ENCODE data around the gene OR52K2. TPM values are rescaled to one million over a fixed set of nuclear protein-coding genes. Genes with fewer than 3 reads are reported as not detected.

OR52K2 gene
- total and polyA plus RNA-seq, 4 donors = 0.30 TPM; not detected in 3

DNA sequence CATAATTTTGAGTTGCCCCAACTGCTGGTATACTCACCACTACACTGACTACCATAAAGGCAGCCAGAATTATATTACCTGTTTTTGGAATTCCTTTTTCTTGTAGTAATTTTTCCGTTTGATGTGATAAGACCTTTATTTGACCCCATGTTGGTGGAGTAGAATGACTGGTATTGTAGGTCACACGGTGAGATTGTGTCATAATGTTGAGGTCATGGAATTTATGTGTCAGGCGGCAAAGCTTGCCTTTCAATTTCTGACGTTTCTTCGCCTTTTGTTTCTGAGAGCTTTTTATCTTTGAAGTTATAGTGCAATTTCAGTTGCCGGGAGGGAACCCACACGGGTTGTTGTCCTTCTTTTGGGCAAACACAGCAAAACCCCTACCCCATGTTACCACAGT lies 46.4 kb downstream of the OR52K2 start:
- 56% methylated on average over 3 of the region's 7 CpGs for WGBS (ENCODE audit: insufficient coverage)
- Histone ChIP-seq H3K27ac (ENCODE audit: low read depth, low read length) (no peak overlapping the region), H3K36me3 (ENCODE audit: control insufficient read depth, insufficient read depth, low read length) (no peaks in the 10 kb centered on the region), H3K9me3 (ENCODE audit: control insufficient read depth, insufficient read depth, low read length) (peaks cover 2% of the 10 kb centered on the region), H3K4me3 (ENCODE audit: low read depth, low read length) (no peak overlapping the region), H3K4me1 (ENCODE audit: control insufficient read depth, insufficient read depth, low read length) (no peaks in the 10 kb centered on the region), H3K27me3 (ENCODE audit: control insufficient read depth, insufficient read depth, low read length) (no peaks in the 10 kb centered on the region)
- no peak for DNase-seq (ENCODE audit: low read depth in 4 of 6, low spot score in 6 of 6)

- H3K9me3 ChIP-seq (ENCODE audit: control insufficient read depth, insufficient read depth, low read length) = peaks cover 2% of the 10 kb centered on the region
- H3K36me3 ChIP-seq (ENCODE audit: control insufficient read depth, insufficient read depth, low read length) = no peaks in the 10 kb centered on the region
- WGBS (ENCODE audit: insufficient coverage) = 34% methylated on average over 2 of the region's 6 CpGs
- H3K4me3 ChIP-seq (ENCODE audit: low read depth, low read length) = no peak overlapping the region
- no peaks in the 10 kb centered on the region for H3K27me3 ChIP-seq (ENCODE audit: control insufficient read depth, insufficient read depth, low read length)
- H3K27ac ChIP-seq (ENCODE audit: low read depth, low read length) = no peak overlapping the region
- H3K4me1 ChIP-seq (ENCODE audit: control insufficient read depth, insufficient read depth, low read length) = no peaks in the 10 kb centered on the region
- DNase-seq (ENCODE audit: low read depth in 4 of 6, low spot score in 6 of 6) = peak in 1 of 6 donors; percentile 27
Observed at GRCh38 chr11:4495986-4496385, 46.9 kb downstream of the OR52K2 start.

GRCh38 chr11:4496557-4497248 lies 47.6 kb downstream of the OR52K2 start:
- 61% methylated on average over 15 of the region's 15 CpGs for WGBS (ENCODE audit: insufficient coverage)

More at GRCh38 chr11:4496557-4497248, 47.6 kb downstream of the OR52K2 start:
- DNase-seq (ENCODE audit: low read depth in 4 of 6, low spot score in 6 of 6) = peak in 2 of 6 donors; percentile 11 to 56
- Histone ChIP-seq H3K4me3 (ENCODE audit: low read depth, low read length) (no peak overlapping the region), H3K4me1 (ENCODE audit: control insufficient read depth, insufficient read depth, low read length) (no peaks in the 10 kb centered on the region), H3K36me3 (ENCODE audit: control insufficient read depth, insufficient read depth, low read length) (no peaks in the 10 kb centered on the region), H3K27ac (ENCODE audit: low read depth, low read length) (no peak overlapping the region), H3K9me3 (ENCODE audit: control insufficient read depth, insufficient read depth, low read length) (peaks cover 2% of the 10 kb centered on the region), H3K27me3 (ENCODE audit: control insufficient read depth, insufficient read depth, low read length) (no peaks in the 10 kb centered on the region)

Other genes with a start within 250 kb of the OR52K2 start
- gene OR52B4, start 80.9 kb upstream of the OR52K2 start, total RNA-seq = not detected
- not detected for gene OR52B4, start 80.9 kb upstream of the OR52K2 start, polyA plus RNA-seq (ENCODE audit: insufficient read length in 2 of 2)
- 10 to 100 TPM; 10.1 to 28.2 TPM for gene TRIM21, start 55.6 kb upstream of the OR52K2 start, total RNA-seq
- gene TRIM21, start 55.6 kb upstream of the OR52K2 start, polyA plus RNA-seq (ENCODE audit: insufficient read length in 2 of 2) = 1 to 10 TPM; 6.9 to 7.6 TPM
- gene OR52K1, start 33.4 kb downstream of the OR52K2 start, total RNA-seq = under 1 TPM; under 0.01 to 0.06 TPM
- gene OR52K1, start 33.4 kb downstream of the OR52K2 start, polyA plus RNA-seq (ENCODE audit: insufficient read length in 2 of 2) = under 1 TPM; 0.11 to 0.35 TPM
- not detected for gene OR52M1, start 95.9 kb downstream of the OR52K2 start, total RNA-seq
- gene OR52M1, start 95.9 kb downstream of the OR52K2 start, polyA plus RNA-seq (ENCODE audit: insufficient read length in 2 of 2) = not detected
- not detected for gene OR52I2, start 132.4 kb downstream of the OR52K2 start, total RNA-seq
- not detected for gene OR52I2, start 132.4 kb downstream of the OR52K2 start, polyA plus RNA-seq (ENCODE audit: insufficient read length in 2 of 2)
- not detected for gene OR52I1, start 144.7 kb downstream of the OR52K2 start, total RNA-seq
- gene OR52I1, start 144.7 kb downstream of the OR52K2 start, polyA plus RNA-seq (ENCODE audit: insufficient read length in 2 of 2) = under 1 TPM in 1 of 2 donors, not detected in 1; 0.08 TPM
- gene TRIM68, start 158.9 kb downstream of the OR52K2 start, total RNA-seq = 10 to 100 TPM; 11.3 to 15.5 TPM
- gene TRIM68, start 158.9 kb downstream of the OR52K2 start, polyA plus RNA-seq (ENCODE audit: insufficient read length in 2 of 2) = 10 to 100 TPM; 14.0 to 16.3 TPM
- gene OR51D1, start 188.2 kb downstream of the OR52K2 start, total RNA-seq = not detected
- gene OR51D1, start 188.2 kb downstream of the OR52K2 start, polyA plus RNA-seq (ENCODE audit: insufficient read length in 2 of 2) = not detected
- gene OR51E1, start 194.7 kb downstream of the OR52K2 start, total RNA-seq = 1 to 10 TPM in 1 of 2 donors, under 1 TPM in 1; 0.40 to 1.8 TPM
- under 1 TPM; 0.11 to 0.29 TPM for gene OR51E1, start 194.7 kb downstream of the OR52K2 start, polyA plus RNA-seq (ENCODE audit: insufficient read length in 2 of 2)
- under 1 TPM; 0.39 to 0.40 TPM for gene OR51E2, start 248.6 kb downstream of the OR52K2 start, total RNA-seq
- under 1 TPM; 0.26 to 0.35 TPM for gene OR51E2, start 248.6 kb downstream of the OR52K2 start, polyA plus RNA-seq (ENCODE audit: insufficient read length in 2 of 2)

Data from spinal cord (tissue), 10 donors.